Left lung (tissue), 10 donors: Measurements from ENCODE around the gene AZI2. TPM values are rescaled to one million over a fixed set of nuclear protein-coding genes. Genes with fewer than 3 reads are reported as not detected.
A peak's percentile ranks its signal among the peaks of the same experiment; 100 is the strongest.

Experiments
- ATAC-seq: fragments of 200-7000 bp; cut with Tn5 transposase; one replicate; pipeline ENCODE4 v1.9.1; 2020; ENCODE audit warnings: moderate library complexity
- DNase-seq, 4 donors: peaks; one replicate each; pipeline ENCODE4 v3.0.0-alpha.2; 2013 to 2020
- H3K27ac ChIP-seq, 2 donors: fragments of 200-600 bp; sonication (generic) in 1 of 2; one replicate each; pipeline versions ENCODE4 v1.5.0 to v1.8.0; 2020 to 2021
- H3K27me3 ChIP-seq, 2 donors: fragments of 200-600 bp; sonication (generic) in 1 of 2; one replicate each; pipeline versions ENCODE4 v1.5.0 to v1.8.0; 2020 to 2021
- H3K36me3 ChIP-seq, 2 donors: fragments of 200-600 bp; sonication (generic) in 1 of 2; one replicate each; pipeline versions ENCODE4 v1.5.0 to v1.8.0; 2020 to 2021
- H3K4me1 ChIP-seq, 2 donors: fragments of 200-600 bp; one replicate each; pipeline ENCODE4 v1.8.0; 2021
- H3K4me3 ChIP-seq, 2 donors: fragments of 200-600 bp; sonication (generic) in 1 of 2; one replicate each; pipeline versions ENCODE4 v1.5.0 to v1.8.0; 2020 to 2021; ENCODE audit warnings: mild to moderate bottlenecking in 1 of 2
- H3K9me3 ChIP-seq, 2 donors: fragments of 200-600 bp; sonication (generic) in 1 of 2; one replicate each; pipeline versions ENCODE4 v1.5.0 to v1.8.0; 2020 to 2021
- intact Hi-C, 2 donors: fragments of 100-400 bp; cut with DNase I; formaldehyde crosslinking; loops; one replicate each; pipeline versions ENCODE4 v1.11.2 to v1.14.2; 2022
- polyA plus RNA-seq, 6 donors: library from polyadenylated mRNA; unstranded; fragments of 120-200 nt; gene quantifications; one replicate each; pipeline ENCODE4 v1.2.1, GENCODE V29; 2013; ENCODE audit not compliant: insufficient read length in 6 of 6
- total RNA-seq, 2 donors: library from RNA; stranded (reverse); fragmentation: NEBNext Ultra II Directional; extraction: Animal tissue kit (Norgen Biotek cat#: 25700); gene quantifications; one replicate each; pipeline ENCODE4 v1.2.1, GENCODE V29; 2021
- TF ChIP-seq, protein P1 (sequence below), 2 donors: fragments of 200-600 bp; sonication (generic) in 1 of 2; IDR thresholded peaks; one replicate each; pipeline versions ENCODE4 v1.5.0 to v1.8.0; 2021; ENCODE audit warnings: antibody characterized with exemption in 2 of 2
- donor health status: DM: no; HTN: yes; CAD: no.
- donor health status: DM: no; HTN: no; CAD: no.

Gene AZI2
- total and polyA plus RNA-seq, 8 donors, result 70.6 to 154 (median 111) TPM

- Histone ChIP-seq H3K27me3 (no peaks in the 10 kb centered on the region), H3K4me1 (peaks cover 5 to 12% of the 10 kb centered on the region in 2 donors), H3K4me3 (no peak overlapping the region), H3K9me3 (no peaks in the 10 kb centered on the region), H3K36me3 (no peaks in the 10 kb centered on the region), H3K27ac (peak overlapping the region in 1 of 2 donors; percentile 49)
- intact Hi-C loops, result no loop called here
- ATAC-seq, result peak; percentile 14
- TF ChIP-seq, protein P1, sequence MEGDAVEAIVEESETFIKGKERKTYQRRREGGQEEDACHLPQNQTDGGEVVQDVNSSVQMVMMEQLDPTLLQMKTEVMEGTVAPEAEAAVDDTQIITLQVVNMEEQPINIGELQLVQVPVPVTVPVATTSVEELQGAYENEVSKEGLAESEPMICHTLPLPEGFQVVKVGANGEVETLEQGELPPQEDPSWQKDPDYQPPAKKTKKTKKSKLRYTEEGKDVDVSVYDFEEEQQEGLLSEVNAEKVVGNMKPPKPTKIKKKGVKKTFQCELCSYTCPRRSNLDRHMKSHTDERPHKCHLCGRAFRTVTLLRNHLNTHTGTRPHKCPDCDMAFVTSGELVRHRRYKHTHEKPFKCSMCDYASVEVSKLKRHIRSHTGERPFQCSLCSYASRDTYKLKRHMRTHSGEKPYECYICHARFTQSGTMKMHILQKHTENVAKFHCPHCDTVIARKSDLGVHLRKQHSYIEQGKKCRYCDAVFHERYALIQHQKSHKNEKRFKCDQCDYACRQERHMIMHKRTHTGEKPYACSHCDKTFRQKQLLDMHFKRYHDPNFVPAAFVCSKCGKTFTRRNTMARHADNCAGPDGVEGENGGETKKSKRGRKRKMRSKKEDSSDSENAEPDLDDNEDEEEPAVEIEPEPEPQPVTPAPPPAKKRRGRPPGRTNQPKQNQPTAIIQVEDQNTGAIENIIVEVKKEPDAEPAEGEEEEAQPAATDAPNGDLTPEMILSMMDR (IDR thresholded peaks at IDR 0.05), result no peak
- DNase-seq, result peak in 1 of 4 donors; percentile 6
Measured at GRCh38 chr3:28295898-28296490, 52.6 kb downstream of the AZI2 start.

DNA sequence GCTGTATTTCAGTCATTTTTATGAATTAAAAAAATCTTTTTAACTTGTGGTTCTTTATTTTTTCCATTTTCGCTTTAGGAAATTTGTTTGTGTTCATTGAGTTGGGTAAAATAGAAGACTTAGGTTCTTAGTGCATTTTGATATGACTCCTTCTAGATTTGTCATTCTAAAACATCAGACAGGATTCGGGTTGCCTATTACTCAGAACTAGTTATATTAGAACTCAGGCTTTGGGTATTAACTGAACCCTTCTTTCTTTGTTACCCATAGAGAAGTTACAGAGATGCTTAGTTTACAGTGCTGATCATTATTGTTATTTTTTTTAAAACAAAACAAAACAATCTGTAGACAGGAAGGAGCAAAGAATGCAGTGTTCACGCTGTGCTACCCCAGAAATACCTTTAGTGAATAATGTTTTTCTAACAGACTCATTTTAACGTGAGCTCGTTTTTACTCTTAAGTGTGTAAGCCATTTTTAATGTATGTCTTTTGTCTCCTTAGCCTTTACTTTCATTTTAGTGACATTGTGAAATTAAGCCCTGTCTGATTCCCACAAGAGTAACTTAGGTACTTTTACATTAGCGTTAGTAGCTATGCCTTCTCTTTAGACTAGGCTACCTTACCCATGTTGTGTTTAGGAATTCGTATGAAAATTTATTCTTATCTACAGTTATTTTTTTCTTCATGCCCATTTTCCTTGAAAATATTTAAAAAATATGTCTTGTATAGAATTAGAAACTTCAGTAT lies 53.8 kb downstream of the AZI2 start:
- TF ChIP-seq, protein P1 (IDR thresholded peaks at IDR 0.05), result no peak
- peaks cover 5 to 12% of the 10 kb centered on the region in 2 donors for H3K4me1 ChIP-seq
- no peak overlapping the region for H3K27ac ChIP-seq
- no peaks in the 10 kb centered on the region for H3K27me3 ChIP-seq
- H3K9me3 ChIP-seq, result no peaks in the 10 kb centered on the region
- no peaks in the 10 kb centered on the region for H3K36me3 ChIP-seq
- no peak overlapping the region for H3K4me3 ChIP-seq
- ATAC-seq (no peak), DNase-seq (no peak)
- intact Hi-C loops, result no loop called here

GRCh38 chr3:28292622-28293021 lies 56.0 kb downstream of the AZI2 start:
- H3K4me1 ChIP-seq, result peaks cover 5 to 12% of the 10 kb centered on the region in 2 donors
- intact Hi-C loops, result no loop called here
- no peaks in the 10 kb centered on the region for H3K36me3 ChIP-seq
- ATAC-seq, result no peak
- DNase-seq, result no peak
- no peaks in the 10 kb centered on the region for H3K9me3 ChIP-seq
- no peak overlapping the region for H3K4me3 ChIP-seq
- H3K27ac ChIP-seq, result no peak overlapping the region
- no peaks in the 10 kb centered on the region for H3K27me3 ChIP-seq
- TF ChIP-seq, protein P1 (IDR thresholded peaks at IDR 0.05), result no peak

- DNase-seq, result no peak
- no peak overlapping the region for H3K27ac ChIP-seq
- intact Hi-C loops, result no loop called here
- H3K36me3 ChIP-seq, result no peaks in the 10 kb centered on the region
- TF ChIP-seq, protein P1 (IDR thresholded peaks at IDR 0.05), result no peak
- no peaks in the 10 kb centered on the region for H3K9me3 ChIP-seq
- peaks cover 5 to 14% of the 10 kb centered on the region in 2 donors for H3K4me1 ChIP-seq
- no peaks in the 10 kb centered on the region for H3K27me3 ChIP-seq
- H3K4me3 ChIP-seq, result no peak overlapping the region
- ATAC-seq, result no peak
Measured at GRCh38 chr3:28291577-28291976, 57.0 kb downstream of the AZI2 start.

DNA sequence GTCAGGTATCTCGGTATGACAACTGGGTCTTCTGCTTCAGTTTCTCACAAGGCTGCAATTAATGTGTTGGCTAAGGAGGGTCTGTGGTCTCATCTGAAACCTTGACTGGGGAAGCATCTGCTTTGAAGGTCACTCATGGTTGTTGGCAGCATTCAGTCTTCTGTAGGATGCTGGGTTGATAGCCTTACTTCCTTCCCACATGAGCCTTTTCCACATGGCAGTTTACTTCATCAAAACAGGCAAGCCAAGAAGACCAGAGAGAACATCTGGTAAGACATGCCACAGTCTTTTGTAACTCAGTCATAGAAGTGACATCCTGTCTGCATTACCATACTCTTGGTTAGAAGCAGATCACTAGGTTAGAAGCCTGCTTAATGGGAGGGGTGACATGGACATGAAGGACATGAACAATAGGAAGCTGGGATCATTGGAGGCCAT lies 57.7 kb downstream of the AZI2 start:
- no peak for ATAC-seq

More for the DNA sequence above, 57.7 kb downstream of the AZI2 start:
- intact Hi-C loops, result no loop called here
- Histone ChIP-seq H3K36me3 (no peaks in the 10 kb centered on the region), H3K9me3 (no peaks in the 10 kb centered on the region), H3K27me3 (no peaks in the 10 kb centered on the region), H3K4me1 (peaks cover 3 to 12% of the 10 kb centered on the region in 2 donors), H3K27ac (no peak overlapping the region), H3K4me3 (no peak overlapping the region)
- no peak for DNase-seq
- TF ChIP-seq, protein P1 (IDR thresholded peaks at IDR 0.05), result no peak
